Stimulated activated CD8-positive, alpha-beta memory T cell treated with anti-CD3 and anti-CD28 coated beads, Interleukin-12 subunit alpha, Interleukin-12 subunit beta, amount 100 ng/mL, for 24 hours (primary cell): Measurements from ENCODE around the gene TMCO2.
"Not testable (repeated sequence)": the region's sequence is repeated elsewhere in the genome, so short reads cannot be mapped to it uniquely, and the experiment has no call there.

Source experiments
- DNase-seq: peaks from one replicate; pipeline ENCODE4 v3.0.0-alpha.2; 2020; ENCODE audit errors: extremely low read depth

Gene TMCO2

GRCh38 chr1:40247655-40248054, at the start of gene TMCO2:
TSS of gene TMCO2 (plus strand) at chr1:40247937. CDS start at chr1:40247994, 57 bp downstream.
- DNase-seq, result no peak

- no peak for DNase-seq
These were observed 48.6 kb upstream of the TMCO2 start for GRCh38 chr1:40199126-40199525.

GRCh38 chr1:40204856-40205255, 42.9 kb upstream of the TMCO2 start:
- DNase-seq, result no peak

- no peak for DNase-seq
These were observed 37.1 kb upstream of the TMCO2 start for GRCh38 chr1:40210511-40211204.

- no peak for DNase-seq
These were observed 29.4 kb upstream of the TMCO2 start for GRCh38 chr1:40218333-40218732.

GRCh38 chr1:40221471-40221905, 26.2 kb upstream of the TMCO2 start:
- not testable (repeated sequence) for DNase-seq

- no peak for DNase-seq
These were observed 25.6 kb upstream of the TMCO2 start for GRCh38 chr1:40221977-40222772.

- DNase-seq, result no peak
These were observed 23.7 kb upstream of the TMCO2 start for GRCh38 chr1:40224040-40224439.

GRCh38 chr1:40226192-40226591, 21.5 kb upstream of the TMCO2 start:
- no peak for DNase-seq

GRCh38 chr1:40232444-40232843, 15.3 kb upstream of the TMCO2 start:
- DNase-seq, result no peak

GRCh38 chr1:40239626-40240025, 8.1 kb upstream of the TMCO2 start:
- no peak for DNase-seq

- no peak for DNase-seq
These were observed 7.3 kb upstream of the TMCO2 start for GRCh38 chr1:40240390-40240789.

- DNase-seq, result no peak
These were observed 6.4 kb upstream of the TMCO2 start for GRCh38 chr1:40241362-40241761.

- no peak for DNase-seq
These were observed 4.4 kb upstream of the TMCO2 start for GRCh38 chr1:40243351-40243750.

GRCh38 chr1:40244138-40244744, 3.5 kb upstream of the TMCO2 start:
- no peak for DNase-seq

- DNase-seq, result no peak
These were observed 2.1 kb upstream of the TMCO2 start for GRCh38 chr1:40245686-40246085.

GRCh38 chr1:40248412-40248811, 675 bp downstream of the TMCO2 start:
- no peak for DNase-seq

- DNase-seq, result no peak
These were observed 3.7 kb downstream of the TMCO2 start for GRCh38 chr1:40251456-40251855.

GRCh38 chr1:40252601-40253000, 4.9 kb downstream of the TMCO2 start:
- DNase-seq, result no peak

- no peak for DNase-seq
These were observed 7.5 kb downstream of the TMCO2 start for GRCh38 chr1:40255231-40255630.

- DNase-seq, result no peak
These were observed 8.8 kb downstream of the TMCO2 start for GRCh38 chr1:40256401-40257084.

GRCh38 chr1:40257313-40257687, 9.6 kb downstream of the TMCO2 start:
- no peak for DNase-seq
